Retinal pigment epithelial cell (primary cell): ENCODE results near the gene RGS7.
"Not testable (repeated sequence)": the region's sequence is repeated elsewhere in the genome, so short reads cannot be mapped to it uniquely, and the experiment has no call there.

Experiments
- DNase-seq: peaks from one replicate; pipeline ENCODE4 v3.0.0-alpha.2; 2010; ENCODE audit warnings: low read depth
- H3K4me3 ChIP-seq: 2 replicates; pipeline ENCODE4 v1.5.1; 2011; ENCODE audit warnings: mild to moderate bottlenecking, low read length, control low read depth, moderate library complexity
- TF ChIP-seq, protein P1 (sequence below): conservative IDR thresholded peaks from 2 replicates; pipeline ENCODE4 v1.5.1; 2011; ENCODE audit warnings: low read depth, low read length, control low read depth, inconsistent platforms

RGS7 gene

DNA sequence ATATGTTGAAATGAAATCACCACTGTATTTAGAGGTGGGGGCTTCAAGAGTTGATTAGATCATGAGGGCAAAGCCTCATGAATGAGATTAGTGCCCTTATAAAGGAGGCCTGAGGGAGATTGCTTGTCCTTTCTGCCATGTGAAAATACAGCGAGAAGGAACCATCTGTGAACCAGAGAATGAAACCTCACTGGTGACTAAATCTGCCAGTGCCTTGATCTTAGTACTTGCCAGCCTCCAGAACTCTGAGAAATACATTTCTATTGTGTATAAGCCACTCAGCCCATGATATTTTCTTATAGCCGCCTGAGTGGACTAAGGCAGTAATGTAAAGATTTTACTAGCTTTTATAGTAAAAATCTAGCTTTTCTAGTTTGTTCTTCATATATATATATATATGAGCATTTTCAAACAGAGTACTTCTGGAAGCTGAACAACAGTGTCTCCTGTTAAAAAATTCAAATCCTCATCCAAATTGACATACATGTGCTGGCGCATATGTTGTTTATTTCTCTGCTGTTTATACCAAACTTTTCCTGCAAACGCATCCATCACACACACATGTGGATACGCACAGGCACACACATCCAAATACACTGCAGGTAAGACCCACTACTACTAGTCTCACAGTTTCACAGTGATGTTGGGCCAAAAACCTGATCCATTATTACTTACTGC, 213.1 kb downstream of the RGS7 start:
- H3K4me3 ChIP-seq = no peak overlapping the region
- no peak for DNase-seq
- TF ChIP-seq, protein P1, sequence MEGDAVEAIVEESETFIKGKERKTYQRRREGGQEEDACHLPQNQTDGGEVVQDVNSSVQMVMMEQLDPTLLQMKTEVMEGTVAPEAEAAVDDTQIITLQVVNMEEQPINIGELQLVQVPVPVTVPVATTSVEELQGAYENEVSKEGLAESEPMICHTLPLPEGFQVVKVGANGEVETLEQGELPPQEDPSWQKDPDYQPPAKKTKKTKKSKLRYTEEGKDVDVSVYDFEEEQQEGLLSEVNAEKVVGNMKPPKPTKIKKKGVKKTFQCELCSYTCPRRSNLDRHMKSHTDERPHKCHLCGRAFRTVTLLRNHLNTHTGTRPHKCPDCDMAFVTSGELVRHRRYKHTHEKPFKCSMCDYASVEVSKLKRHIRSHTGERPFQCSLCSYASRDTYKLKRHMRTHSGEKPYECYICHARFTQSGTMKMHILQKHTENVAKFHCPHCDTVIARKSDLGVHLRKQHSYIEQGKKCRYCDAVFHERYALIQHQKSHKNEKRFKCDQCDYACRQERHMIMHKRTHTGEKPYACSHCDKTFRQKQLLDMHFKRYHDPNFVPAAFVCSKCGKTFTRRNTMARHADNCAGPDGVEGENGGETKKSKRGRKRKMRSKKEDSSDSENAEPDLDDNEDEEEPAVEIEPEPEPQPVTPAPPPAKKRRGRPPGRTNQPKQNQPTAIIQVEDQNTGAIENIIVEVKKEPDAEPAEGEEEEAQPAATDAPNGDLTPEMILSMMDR = no peak

DNA sequence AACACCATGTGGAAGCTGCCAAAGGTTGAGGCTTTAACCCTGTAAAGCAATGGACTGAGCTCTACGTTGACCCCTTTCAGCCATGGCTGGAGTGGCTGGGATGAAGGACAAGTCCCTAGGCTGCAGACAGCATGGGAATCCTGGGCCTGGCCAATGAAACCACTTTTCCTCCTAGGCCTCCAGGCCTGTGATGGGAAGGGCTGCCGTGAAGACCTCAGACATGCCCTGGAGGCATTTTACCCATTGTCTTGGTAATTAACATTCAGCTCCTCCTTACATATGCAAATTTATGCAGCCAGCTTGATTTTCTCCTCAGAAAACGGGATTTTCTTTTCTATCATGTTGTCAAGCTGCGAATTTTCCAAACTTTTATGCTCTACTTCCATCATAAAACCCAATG, 214.5 kb downstream of the RGS7 start:
- TF ChIP-seq, protein P1 = no peak
- H3K4me3 ChIP-seq = no peak overlapping the region
- no peak for DNase-seq

DNA sequence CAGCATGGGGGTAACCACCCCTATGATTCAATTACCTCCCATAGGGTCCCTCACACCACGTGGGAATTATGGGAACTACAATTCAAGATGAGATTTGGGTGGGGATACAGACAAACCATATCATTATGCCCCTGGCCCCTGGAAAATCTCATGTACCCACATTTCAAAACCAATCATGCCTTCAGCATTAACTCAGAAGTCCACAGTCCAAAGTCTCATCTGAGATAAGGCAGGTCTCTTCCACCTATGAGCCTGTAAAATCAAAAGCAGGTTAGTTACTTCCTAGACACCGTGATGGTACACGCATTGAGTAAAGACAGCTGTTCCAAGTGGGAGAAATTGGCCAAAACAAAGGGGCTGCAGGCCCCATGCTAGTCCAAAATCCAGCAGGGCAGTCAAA, 215.4 kb downstream of the RGS7 start:
- H3K4me3 ChIP-seq, DNase-seq: not testable (repeated sequence)

DNA sequence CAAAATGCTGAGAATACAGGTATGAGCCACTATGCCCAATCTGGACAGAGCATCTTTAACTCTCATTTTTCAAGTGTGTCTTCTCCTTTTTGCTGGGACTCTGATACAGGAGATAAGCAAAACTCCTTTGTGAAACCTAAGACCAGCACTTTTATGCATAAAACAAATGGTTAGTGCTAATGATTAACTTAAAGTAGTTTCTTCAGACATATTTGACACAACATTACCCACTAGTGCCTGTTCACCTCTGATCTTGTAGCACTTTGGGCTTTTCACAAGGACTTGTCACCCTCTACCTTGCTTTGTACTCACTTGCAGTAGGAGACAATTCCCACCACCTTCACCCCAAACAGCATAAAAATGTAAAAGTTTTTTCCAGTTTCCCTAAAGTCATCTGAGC, 216.3 kb downstream of the RGS7 start:
- TF ChIP-seq, protein P1 = no peak
- H3K4me3 ChIP-seq = no peak overlapping the region
- no peak for DNase-seq

DNA sequence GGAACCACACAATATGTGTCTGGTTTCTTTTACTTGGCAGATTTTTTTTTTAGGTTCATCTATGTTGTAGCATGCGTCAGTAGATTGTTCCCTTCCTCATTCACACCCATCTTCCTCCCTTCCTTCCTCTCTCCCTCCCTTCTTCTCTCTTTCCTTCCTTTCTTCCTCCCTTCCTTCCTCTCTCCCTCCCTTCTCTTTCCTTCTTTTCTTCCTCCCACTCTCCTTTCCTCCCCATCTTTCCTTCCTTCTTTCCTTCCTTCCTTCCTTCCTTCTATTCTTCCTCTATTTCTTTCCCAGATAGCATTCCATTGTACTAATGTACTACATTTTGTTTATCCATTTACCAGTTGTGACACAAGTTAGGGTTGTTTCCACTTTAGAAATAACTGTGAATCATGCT, 218.0 kb downstream of the RGS7 start:
- DNase-seq = no peak
- TF ChIP-seq, protein P1 = no peak
- no peak overlapping the region for H3K4me3 ChIP-seq

DNA sequence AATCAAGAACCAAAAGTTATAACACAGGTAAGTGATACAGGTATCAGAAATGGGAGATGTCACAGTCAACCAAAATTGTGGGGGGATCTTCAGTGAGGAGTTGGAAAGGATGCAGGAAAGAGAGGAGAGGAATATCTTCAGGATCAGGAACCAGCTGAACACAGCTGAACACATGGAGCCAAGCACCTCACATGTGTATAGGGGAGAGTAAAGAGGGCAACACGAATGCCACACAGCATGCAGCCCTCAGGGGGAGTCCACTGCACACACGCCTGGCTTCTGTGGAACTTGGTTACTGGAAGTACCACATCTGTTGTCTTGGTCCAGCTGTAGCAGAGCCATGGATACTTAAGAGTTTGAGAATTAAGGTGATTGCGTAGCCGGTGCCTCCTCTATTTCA, 218.8 kb downstream of the RGS7 start:
- TF ChIP-seq, protein P1 = no peak
- DNase-seq = no peak
- no peak overlapping the region for H3K4me3 ChIP-seq

DNA sequence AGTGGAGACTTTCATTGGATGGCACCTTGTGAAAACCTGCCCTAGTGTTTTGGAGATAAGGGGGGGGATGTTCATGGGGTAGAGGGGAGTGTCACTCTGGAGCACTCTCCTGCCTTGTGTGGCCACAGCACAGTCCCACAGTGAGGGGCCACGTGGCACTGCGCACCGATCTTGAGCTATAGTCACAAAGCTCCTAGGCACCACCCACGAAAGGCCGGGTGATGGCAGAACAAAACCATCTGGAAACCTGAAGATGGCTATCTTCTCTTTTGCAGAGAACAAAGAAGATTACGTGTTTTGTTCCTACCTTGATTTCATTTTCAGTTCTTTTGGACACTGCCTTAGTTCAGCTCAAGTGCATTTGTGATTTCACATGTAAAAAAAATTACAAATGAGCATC, 220.6 kb downstream of the RGS7 start:
- no peak for DNase-seq
- H3K4me3 ChIP-seq = no peak overlapping the region
- TF ChIP-seq, protein P1 = no peak
